Suprapubic skin (tissue), 4 donors: ENCODE data around the gene STRIT1. TPM values are rescaled to one million over a fixed set of nuclear protein-coding genes. Genes with fewer than 3 reads are reported as not detected.

ENCODE experiments used
- DNase-seq, 2 donors: peaks; one replicate each; pipeline ENCODE4 v3.0.0-alpha.2; 2019; ENCODE audit warnings: low spot score in 2 of 2
- H3K27ac ChIP-seq: fragments of 200-600 bp; sonication (generic); one replicate; pipeline ENCODE4 v1.5.1; 2019
- H3K27me3 ChIP-seq: fragments of 200-600 bp; sonication (generic); one replicate; pipeline ENCODE4 v1.5.1; 2019
- H3K36me3 ChIP-seq: fragments of 200-600 bp; sonication (generic); one replicate; pipeline ENCODE4 v1.5.1; 2019
- H3K4me1 ChIP-seq: fragments of 200-600 bp; sonication (generic); one replicate; pipeline ENCODE4 v1.5.1; 2019
- H3K4me3 ChIP-seq: fragments of 200-600 bp; sonication (generic); one replicate; pipeline ENCODE4 v1.5.1; 2019; ENCODE audit warnings: mild to moderate bottlenecking
- H3K9me3 ChIP-seq: fragments of 200-600 bp; sonication (generic); one replicate; pipeline ENCODE4 v1.5.1; 2019
- CTCF ChIP-seq, 2 donors: fragments of 200-600 bp in 1 of 2; fragments of 450-650 bp in 1 of 2; sonication (generic) in 1 of 2; IDR thresholded peaks; one replicate each; pipeline ENCODE4 v1.5.1; 2016 to 2019; ENCODE audit warnings: antibody characterized with exemption in 2 of 2, mild to moderate bottlenecking in 1 of 2, moderate library complexity in 1 of 2
- EP300 ChIP-seq: sonication (generic); formaldehyde crosslinking; IDR thresholded peaks from one replicate; pipeline ENCODE4 v1.6.1; 2017; ENCODE audit warnings: antibody characterized with exemption
- POLR2A ChIP-seq, 2 donors: fragments of 450-650 bp; IDR thresholded peaks; one replicate each; pipeline ENCODE4 v1.6.1; 2017; ENCODE audit warnings: antibody characterized with exemption in 2 of 2, mild to moderate bottlenecking in 2 of 2, moderate library complexity in 2 of 2
- POLR2AphosphoS5 ChIP-seq, 3 donors: sonication (generic); formaldehyde crosslinking; IDR thresholded peaks; one replicate each; pipeline ENCODE4 v1.6.1; 2017; ENCODE audit warnings: antibody characterized with exemption in 3 of 3
- WGBS: methylation state at CpG from one replicate; pipeline ENCODE4 v1.1.5; 2018; 5-methylcytosine and 5-hydroxymethylcytosine counted together
- total RNA-seq, 4 donors: library from RNA; depleted of rRNA; stranded (reverse); fragments of >200 nt; gene quantifications; one replicate each; pipeline ENCODE4 v1.1.0, GENCODE V29; 2016

Gene STRIT1
- total RNA-seq, 4 donors from 2014 or later: not detected

- H3K27me3 ChIP-seq: no peaks in the 10 kb centered on the region
- H3K4me1 ChIP-seq: no peaks in the 10 kb centered on the region
- no peaks in the 10 kb centered on the region for H3K9me3 ChIP-seq
- no peak for TF ChIP-seq EP300
- no peak for TF ChIP-seq POLR2AphosphoS5 (IDR thresholded peaks at IDR 0.05)
- TF ChIP-seq POLR2A (IDR thresholded peaks at IDR 0.05): no peak
- TF ChIP-seq CTCF (IDR thresholded peaks at IDR 0.05): no peak
- H3K36me3 ChIP-seq: no peaks in the 10 kb centered on the region
- no peak overlapping the region for H3K4me3 ChIP-seq
- H3K27ac ChIP-seq: no peak overlapping the region
- DNase-seq: no peak
Observed at GRCh38 chr3:155242342-155242741, 51.1 kb downstream of the STRIT1 start.

GRCh38 chr3:155241579-155241978 lies 51.9 kb downstream of the STRIT1 start:
- H3K36me3 ChIP-seq: no peaks in the 10 kb centered on the region
- H3K27ac ChIP-seq: no peak overlapping the region
- no peaks in the 10 kb centered on the region for H3K4me1 ChIP-seq
- WGBS: 77% methylated on average over 4 of the region's 4 CpGs
- no peak for TF ChIP-seq CTCF (IDR thresholded peaks at IDR 0.05)
- TF ChIP-seq EP300: no peak
- TF ChIP-seq POLR2A (IDR thresholded peaks at IDR 0.05): no peak
- TF ChIP-seq POLR2AphosphoS5 (IDR thresholded peaks at IDR 0.05): no peak
- DNase-seq: no peak
- H3K27me3 ChIP-seq: no peaks in the 10 kb centered on the region
- no peaks in the 10 kb centered on the region for H3K9me3 ChIP-seq
- no peak overlapping the region for H3K4me3 ChIP-seq

Other genes with a start within 250 kb of the STRIT1 start
- 1 to 10 TPM; 1.9 to 8.2 (median 6.4) TPM for gene MME, start 213.4 kb downstream of the STRIT1 start, total RNA-seq